Endothelial cell of umbilical vein (primary cell): Measurements from ENCODE around the gene ZNF446. TPM values are rescaled to one million over a fixed set of nuclear protein-coding genes. Genes with fewer than 3 reads are reported as not detected.

Source experiments
- BruUV-seq: library from RNA; stranded (reverse); fragments of 400-500 nt; replicated peaks from 2 replicates; lab custom pipeline; 2021; lab: Mats Ljungman, UMichigan
- CTCF ChIA-PET: fragments of 300-600, 350-600 bp; sonication (Branson Sonifier 250); formaldehyde crosslinking; loops from one replicate; lab custom pipeline; 2021; ENCODE audit warnings: antibody characterized with exemption, inconsistent platforms; lab: Charles Lee
- POLR2A ChIA-PET: fragments of 300-600, 350-600 bp; sonication (Branson Sonifier 250); formaldehyde crosslinking; loops from one replicate; lab custom pipeline; 2021; ENCODE audit warnings: antibody characterized with exemption, inconsistent platforms; lab: Charles Lee
- DNase-seq: peaks from one replicate; pipeline ENCODE4 v3.0.0-alpha.2; 2011; ENCODE audit warnings: low read depth, low spot score
- FAIRE-seq: peaks from 2 replicates; lab custom pipeline; 2011; peaks lifted over from hg19 to GRCh38; lab: Jason Lieb, UNC
- H2AFZ ChIP-seq: 2 replicates; pipeline ENCODE4 v1.6.0; 2012; ENCODE audit warnings: low read depth, low read length, control low read depth, inconsistent platforms
- H3K27ac ChIP-seq: 2 replicates; pipeline ENCODE4 v1.5.1; 2011; ENCODE audit warnings: low read depth, mild to moderate bottlenecking, control low read depth, low read length, moderate library complexity; ENCODE audit not compliant: insufficient read depth
- H3K27me3 ChIP-seq, 2 experiments: 2 replicates each; pipeline versions ENCODE4 v1.6.0 to v1.6.1; 2011; ENCODE audit warnings: low read length in 2 of 2, mixed read lengths in 1 of 2; ENCODE audit not compliant: control insufficient read depth in 2 of 2, insufficient read depth in 2 of 2
- H3K36me3 ChIP-seq, 2 experiments: 2 replicates in 1 of 2; 3 replicates in 1 of 2; pipeline ENCODE4 v1.5.1; 2011; ENCODE audit warnings: low read length in 2 of 2, mild to moderate bottlenecking in 1 of 2, moderate library complexity in 1 of 2; ENCODE audit not compliant: control insufficient read depth in 2 of 2, insufficient read depth in 2 of 2; ENCODE audit errors: extremely low read depth in 1 of 2
- H3K4me1 ChIP-seq: 3 replicates; pipeline ENCODE4 v1.5.1; 2011; ENCODE audit warnings: mild to moderate bottlenecking, low read length; ENCODE audit not compliant: control insufficient read depth, insufficient read depth; ENCODE audit errors: extremely low read depth
- H3K4me2 ChIP-seq: 2 replicates; pipeline ENCODE4 v1.6.1; 2011; ENCODE audit warnings: low read length, control low read depth, mixed read lengths; ENCODE audit not compliant: insufficient read depth
- H3K4me3 ChIP-seq, 3 experiments: fragments of 200-600 bp in 1 of 3; sonication (generic), shearing (Covaris generic) in 1 of 3; replicated peaks in 1 of 3; 2 replicates each; pipeline ENCODE4 v1.5.1; 2011 to 2016; ENCODE audit warnings: control low read depth in 3 of 3, low read length in 3 of 3, mild to moderate bottlenecking in 2 of 3, inconsistent platforms in 1 of 3, low read depth in 1 of 3, moderate library complexity in 1 of 3; ENCODE audit not compliant: insufficient read depth in 1 of 3
- H3K79me2 ChIP-seq: 2 replicates; pipeline ENCODE4 v1.6.0; 2012; ENCODE audit warnings: low read length, inconsistent platforms; ENCODE audit not compliant: control insufficient read depth, insufficient read depth
- H3K9ac ChIP-seq: replicated peaks from 2 replicates; pipeline ENCODE3; 2011; ENCODE audit warnings: low read length, control low read depth; ENCODE audit not compliant: insufficient read depth; ENCODE audit errors: extremely low read depth
- H3K9me1 ChIP-seq: replicated peaks from 3 replicates; pipeline ENCODE4 v1.6.0; 2011; ENCODE audit warnings: mild to moderate bottlenecking, low read length; ENCODE audit not compliant: control insufficient read depth, insufficient read depth; ENCODE audit errors: extremely low read depth
- H3K9me3 ChIP-seq: replicated peaks from 2 replicates; pipeline ENCODE4 v1.5.1; 2012; ENCODE audit warnings: low read length, inconsistent platforms; ENCODE audit not compliant: control insufficient read depth, insufficient read depth
- H4K20me1 ChIP-seq: replicated peaks from 2 replicates; pipeline ENCODE3; 2011; ENCODE audit warnings: mild to moderate bottlenecking, low read length; ENCODE audit not compliant: control insufficient read depth, insufficient read depth; ENCODE audit errors: extremely low read depth
- CTCF ChIP-seq, 2 donors: IDR thresholded peaks; 1 replicate in 1 of 2; 2 replicates in 1 of 2; pipeline ENCODE4 v1.5.1; 2011; ENCODE audit warnings: low read length in 2 of 2, mild to moderate bottlenecking in 2 of 2, moderate library complexity in 2 of 2, control low read depth in 1 of 2, inconsistent platforms in 1 of 2, low read depth in 1 of 2; ENCODE audit not compliant: insufficient read depth in 1 of 2; ENCODE audit errors: extremely low read depth in 1 of 2
- EZH2 ChIP-seq: IDR thresholded peaks from 2 replicates; pipeline ENCODE4 v1.6.1; 2012; ENCODE audit warnings: borderline replicate concordance, low read depth, mild to moderate bottlenecking, moderate library complexity, low read length, inconsistent platforms; ENCODE audit not compliant: severe bottlenecking
- FOS ChIP-seq: IDR thresholded peaks from 2 replicates; pipeline ENCODE4 v1.6.1; 2011; ENCODE audit warnings: mild to moderate bottlenecking, low read length, moderate library complexity, borderline replicate concordance; ENCODE audit not compliant: insufficient read depth
- GATA2 ChIP-seq: IDR thresholded peaks from 2 replicates; pipeline ENCODE4 v1.7.0; 2011; ENCODE audit warnings: low read depth, mild to moderate bottlenecking, moderate library complexity, mixed read lengths, low read length; ENCODE audit not compliant: insufficient read length, insufficient read depth
- JUN ChIP-seq: IDR thresholded peaks from 2 replicates; pipeline ENCODE4 v1.6.1; 2011; ENCODE audit warnings: borderline replicate concordance, low read depth; ENCODE audit not compliant: insufficient read length, insufficient read depth
- MAX ChIP-seq: IDR thresholded peaks from 2 replicates; pipeline ENCODE4 v1.6.1; 2011; ENCODE audit not compliant: insufficient read depth, insufficient read length
- MYC ChIP-seq: IDR thresholded peaks from one replicate; pipeline ENCODE4 v1.6.1; 2011; ENCODE audit warnings: mild to moderate bottlenecking, low read depth, low read length
- POLR2A ChIP-seq: IDR thresholded peaks from 2 replicates; pipeline ENCODE4 v1.6.1; 2012; ENCODE audit warnings: low read depth, mild to moderate bottlenecking, control low read depth, low read length
- POLR2AphosphoS5 ChIP-seq: IDR thresholded peaks from 2 replicates; pipeline ENCODE4 v1.6.1; 2012; ENCODE audit warnings: low read depth, mild to moderate bottlenecking, control low read depth, low read length, moderate library complexity; ENCODE audit not compliant: insufficient read depth
- dilution Hi-C: fragments of 300-500 bp; cut with MboI; formaldehyde crosslinking; loops from one replicate; pipeline ENCODE4 v1.15.0; 2019; ENCODE audit warnings: low sequenced_read_pairs; ENCODE audit not compliant: extremely low pct_ligation_motif_present
- intact Hi-C: fragments of 100-400 bp; cut with micrococcal nuclease; formaldehyde crosslinking; loops from one replicate; pipeline ENCODE4 v1.10.0; 2022
- polyA plus RNA-seq, 4 experiments: library from polyadenylated mRNA; depleted of rRNA in 3 of 4; stranded (reverse) in 3 of 4; unstranded in 1 of 4; fragments of >200 nt; gene quantifications; 2 replicates each; pipeline versions ENCODE4 v1.2.1 to v1.2.3, GENCODE V29; 2011 to 2012; ENCODE audit warnings: missing spikeins in 1 of 4
- total RNA-seq: library from RNA; stranded (reverse); gene quantifications from 2 replicates; pipeline ENCODE4 v1.2.3, GENCODE V29; 2021

The ZNF446 gene
- total and polyA plus RNA-seq, 2 donors (not counting 3 experiments of a cell fraction or from before 2014, with no cell fraction given) = 7.0 to 8.3 TPM

DNA sequence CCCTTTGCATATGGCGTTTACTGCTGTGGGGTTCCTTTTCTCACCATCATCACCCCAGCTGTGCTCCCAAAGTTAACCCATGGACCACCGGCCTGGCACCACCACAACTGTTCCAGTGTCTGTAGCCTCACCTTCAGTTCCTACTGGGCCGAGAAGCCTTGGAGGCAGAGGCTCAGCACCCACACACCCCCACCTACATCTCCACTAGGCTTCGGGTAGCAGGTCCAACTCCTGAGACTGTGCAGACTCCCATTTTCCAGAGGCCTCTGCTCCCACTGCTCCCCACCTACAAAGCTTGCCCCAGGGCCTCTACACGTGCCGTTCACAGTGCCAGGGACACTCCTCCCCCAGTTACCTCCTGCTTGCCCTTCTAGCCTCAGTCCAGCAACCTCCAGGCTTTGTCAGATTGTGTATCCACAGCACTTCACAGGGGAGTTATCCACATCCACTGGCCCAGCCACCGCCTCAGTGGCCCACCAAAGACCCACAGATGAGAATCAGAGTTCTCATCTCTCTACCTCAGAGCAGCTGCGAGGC lies 21.6 kb downstream of the ZNF446 start:
- no peaks in the 10 kb centered on the region for H3K27me3 ChIP-seq
- no TSS peak for BruUV-seq
- ChIA-PET CTCF (no interaction called here), POLR2A (no interaction called here)
- no peak overlapping the region for H3K4me2 ChIP-seq
- no peak overlapping the region for H3K27ac ChIP-seq
- H3K9ac ChIP-seq = no peak overlapping the region
- H3K4me1 ChIP-seq = peaks cover 4% of the 10 kb centered on the region
- dilution Hi-C loops (no loop called here), intact Hi-C loops (no loop called here)
- H3K36me3 ChIP-seq = no peaks in the 10 kb centered on the region
- no peaks in the 10 kb centered on the region for H3K79me2 ChIP-seq
- no peak for FAIRE-seq
- TF ChIP-seq POLR2A = no peak
- H3K9me3 ChIP-seq = no peaks in the 10 kb centered on the region
- no peak overlapping the region for H3K4me3 ChIP-seq
- no peaks in the 10 kb centered on the region for H4K20me1 ChIP-seq
- no peaks in the 10 kb centered on the region for H3K9me1 ChIP-seq
- no peak for DNase-seq
- H2AFZ ChIP-seq = no peak overlapping the region

DNA sequence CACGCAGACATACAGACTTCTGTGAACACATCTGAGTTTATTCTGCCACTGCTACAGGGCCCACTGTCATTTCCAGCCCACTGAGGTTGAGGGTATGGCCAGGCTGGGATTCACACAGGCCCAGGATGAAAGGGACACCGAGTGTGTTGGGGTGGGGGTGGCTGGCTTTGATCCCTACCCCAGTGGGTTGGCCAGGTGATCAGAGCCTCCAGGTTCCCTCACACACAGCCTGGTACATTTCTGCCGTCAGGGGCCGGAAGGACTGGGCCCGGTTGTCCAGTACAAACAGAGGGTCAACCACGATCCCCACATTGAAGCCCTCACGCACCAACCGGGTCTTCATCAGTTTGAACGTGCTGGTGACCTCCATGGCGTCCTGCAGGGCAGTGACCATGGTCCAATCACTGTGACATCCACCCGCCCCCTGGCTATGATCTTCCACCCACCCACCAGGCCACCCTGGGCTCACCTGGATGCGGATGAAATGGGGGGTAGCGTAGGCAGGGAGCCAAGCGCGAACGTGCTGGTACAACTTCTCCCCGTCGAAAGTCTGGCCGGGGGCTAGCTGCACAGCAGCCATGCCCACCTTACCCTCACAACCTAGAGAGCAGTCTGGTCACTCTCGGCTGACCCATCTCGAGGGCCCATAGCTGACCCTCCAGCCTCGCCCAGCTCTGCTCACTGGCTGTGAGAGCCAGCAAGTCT lies 22.3 kb downstream of the ZNF446 start:
- Histone ChIP-seq H3K9me3 (no peaks in the 10 kb centered on the region), H3K4me2 (peak overlapping the region; percentile 1), H3K9ac (no peak overlapping the region), H3K4me3 (peak overlapping the region in 1 of 3 experiments; percentile 24), H3K79me2 (no peaks in the 10 kb centered on the region), H3K36me3 (no peaks in the 10 kb centered on the region), H4K20me1 (no peaks in the 10 kb centered on the region), H3K4me1 (peaks cover 4% of the 10 kb centered on the region), H2AFZ (peak overlapping the region; percentile 52), H3K27ac (no peak overlapping the region), H3K9me1 (no peaks in the 10 kb centered on the region), H3K27me3 (no peaks in the 10 kb centered on the region)
- no peak for DNase-seq
- dilution Hi-C loops = no loop called here
- FAIRE-seq = no peak
- ChIA-PET CTCF (interaction anchor here (1.0 to 2.1 kb wide), 2 partner anchors 10 to 16 kb away, joined by 3 to 13 read pairs; no protein-coding TSS in a partner anchor), POLR2A (no interaction called here)
- TF ChIP-seq POLR2A (no peak), JUN (no peak), MYC (no peak), EZH2 (no peak), FOS (no peak), CTCF (IDR thresholded peaks at IDR 0.05; ENCODE audit: extremely low read depth in 1 of 2, insufficient read depth in 1 of 2, low read depth in 1 of 2, low read length in 2 of 2) (no peak), MAX (no peak), POLR2AphosphoS5 (no peak), GATA2 (no peak)
- intact Hi-C loops = loop anchor here (1.0 kb wide), 5 partner anchors 21 to 171 kb away; partner anchors contain the start of genes ZBTB45, ZNF324B, ZNF446 and ZNF584
- BruUV-seq = no TSS peak
